ENCODE results near the gene CCR4.
A peak's percentile ranks its signal among the peaks of the same experiment; 100 is the strongest.
"Not testable (repeated sequence)": the region's sequence is repeated elsewhere in the genome, so short reads cannot be mapped to it uniquely, and the experiment has no call there.

The CCR4 gene

DNA sequence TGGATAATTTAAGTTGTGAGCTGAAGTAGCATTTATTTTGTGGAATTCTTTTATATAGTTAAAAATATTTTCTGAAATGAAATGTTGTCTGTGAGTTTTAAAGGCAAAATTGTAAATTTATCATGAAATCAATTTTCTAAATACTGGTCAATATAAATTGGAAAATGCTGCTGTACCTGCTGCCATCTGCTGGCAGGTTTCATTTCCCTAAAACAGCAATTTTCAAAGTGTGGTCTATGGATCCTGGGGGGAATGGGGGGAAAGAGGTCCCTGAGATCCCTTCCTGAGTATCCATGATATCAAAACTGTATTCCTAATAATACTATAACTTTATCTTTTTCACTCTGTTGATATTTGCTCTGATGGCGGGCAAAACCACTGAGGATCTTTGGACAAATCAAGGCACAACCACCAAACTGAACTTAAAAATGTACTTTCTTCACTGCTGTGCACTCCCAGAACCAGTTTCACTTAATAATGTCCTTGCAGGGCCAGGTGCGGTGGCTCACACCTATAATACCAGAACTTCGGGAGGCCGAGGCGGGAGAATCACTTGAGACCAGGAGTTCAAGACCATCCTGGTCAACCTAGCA is 17.2 kb upstream of the CCR4 start:
- POLR2A ChIA-PET: no interaction called here
- TF ChIP-seq ZNF384 (IDR thresholded peaks at IDR 0.05): peak; percentile 61; the same call in 1 of the 2 replicates
- TF ChIP-seq ARNT (IDR thresholded peaks at IDR 0.05): no peak
- no peak for TF ChIP-seq NFRKB (IDR thresholded peaks at IDR 0.05)
- no peak for TF ChIP-seq SP1 (IDR thresholded peaks at IDR 0.05)
- no peak for TF ChIP-seq FOXK2 (IDR thresholded peaks at IDR 0.05)
- TF ChIP-seq HDGF (IDR thresholded peaks at IDR 0.05; ENCODE audit: borderline replicate concordance): no peak
- no peak for DNase-seq (ENCODE audit: extremely low spot score)
- CTCF ChIA-PET: interaction anchor here (0.6 kb wide), 2 partner anchors 114 to 419 kb away, joined by 3 read pairs; no protein-coding TSS in a partner anchor

DNA sequence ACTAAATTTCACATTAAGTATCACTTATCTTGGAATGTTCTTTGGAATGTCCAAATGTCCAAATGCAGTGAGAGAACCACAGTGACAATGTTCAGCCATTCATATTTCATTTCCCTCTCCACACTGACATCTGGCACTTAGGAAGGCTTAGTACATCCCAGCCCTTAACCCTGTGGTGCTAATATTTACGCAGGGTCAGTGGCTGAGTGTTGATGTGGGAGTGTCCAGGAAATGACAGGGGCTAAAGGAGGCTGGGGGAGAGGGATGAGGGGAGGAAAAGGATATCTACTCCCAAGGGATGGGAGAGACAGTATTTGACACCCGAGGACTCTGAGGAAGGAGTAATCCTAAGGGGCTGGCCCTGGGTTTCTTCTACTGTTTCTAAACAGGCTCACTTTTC is 14.1 kb upstream of the CCR4 start:
- no peak for DNase-seq (ENCODE audit: extremely low spot score)
- POLR2A ChIA-PET: no interaction called here
- CTCF ChIA-PET: no interaction called here
- TF ChIP-seq FOXA1 (IDR thresholded peaks at IDR 0.05): no peak

GRCh38 chr3:32939531-32940284 is 11.7 kb upstream of the CCR4 start:
- POLR2A ChIA-PET: not testable (repeated sequence)
- CTCF ChIA-PET: interaction anchor here (0.6 kb wide), 1 partner anchor 433 kb away, joined by 3 read pairs; no protein-coding TSS in a partner anchor

DNA sequence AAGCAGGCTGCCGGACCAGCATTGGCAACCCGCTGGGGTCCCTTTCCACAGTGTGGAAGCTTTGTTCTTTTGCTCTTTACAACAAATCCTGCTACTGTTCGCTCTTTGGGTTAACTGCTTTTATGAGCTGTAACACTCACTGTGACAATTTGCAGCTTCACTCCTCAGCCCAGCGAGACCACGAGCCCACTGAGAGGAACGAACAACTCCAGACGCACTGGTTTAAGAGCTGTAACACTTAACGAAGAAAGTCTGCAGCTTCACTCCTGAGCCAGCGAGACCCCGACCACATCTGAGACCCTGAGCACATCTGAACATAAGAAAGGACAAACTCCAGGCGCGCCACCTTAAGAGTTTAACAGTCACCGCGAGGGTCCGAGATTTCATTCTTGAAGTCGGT is 10.7 kb upstream of the CCR4 start:
- DNase-seq (ENCODE audit: extremely low spot score): no peak
- TF ChIP-seq TARDBP (IDR thresholded peaks at IDR 0.05): no peak
- no peak for TF ChIP-seq CTBP1 (IDR thresholded peaks at IDR 0.05; ENCODE audit: borderline replicate concordance)
- no peak for TF ChIP-seq ZNF384 (IDR thresholded peaks at IDR 0.05)
- TF ChIP-seq PKNOX1 (IDR thresholded peaks at IDR 0.05): no peak
- no peak for TF ChIP-seq L3MBTL2 (conservative IDR thresholded peaks at IDR 0.05)
- no peak for TF ChIP-seq ELF4 (IDR thresholded peaks at IDR 0.05)
- TF ChIP-seq SP1 (IDR thresholded peaks at IDR 0.05): no peak
- TF ChIP-seq BHLHE40 (IDR thresholded peaks at IDR 0.05; ENCODE audit: borderline replicate concordance): no peak
- CTCF ChIA-PET: no interaction called here
- POLR2A ChIA-PET: no interaction called here

More at GRCh38 chr3:32939531-32940284, 11.7 kb upstream of the CCR4 start:
- DNase-seq (ENCODE audit: extremely low spot score): not testable (repeated sequence)

- no peak for DNase-seq (ENCODE audit: extremely low spot score)
- TF ChIP-seq ELF4 (IDR thresholded peaks at IDR 0.05) (no peak), PKNOX1 (IDR thresholded peaks at IDR 0.05) (no peak), FOXK2 (IDR thresholded peaks at IDR 0.05) (no peak), NFRKB (IDR thresholded peaks at IDR 0.05) (no peak), FOXM1 (IDR thresholded peaks at IDR 0.05; ENCODE audit: borderline replicate concordance) (no peak), FOXA1 (IDR thresholded peaks at IDR 0.05) (no peak), TARDBP (IDR thresholded peaks at IDR 0.05) (no peak), ZNF384 (IDR thresholded peaks at IDR 0.05) (no peak)
- CTCF ChIA-PET: no interaction called here
- POLR2A ChIA-PET: no interaction called here
These were observed 6.3 kb upstream of the CCR4 start for GRCh38 chr3:32945136-32945535.

DNA sequence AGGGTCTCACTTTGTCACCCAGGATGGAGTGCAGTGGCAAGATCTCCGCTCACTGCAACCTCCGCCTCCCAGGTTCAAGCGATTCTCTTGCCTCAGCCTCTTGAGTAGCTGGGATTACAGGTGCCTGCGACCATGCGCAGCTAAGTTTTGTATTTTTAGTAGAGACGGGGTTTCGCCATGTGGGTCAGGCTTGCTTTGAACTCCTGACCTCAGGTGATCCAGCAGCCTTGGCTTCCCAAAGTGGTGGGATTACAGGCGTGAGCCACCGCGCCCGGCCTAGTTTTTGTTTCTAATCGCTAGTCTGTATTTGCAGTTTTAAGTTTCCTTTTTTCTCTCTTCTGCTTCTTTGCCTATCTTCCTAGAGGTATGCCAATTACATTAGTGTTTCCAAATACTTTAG is 5.8 kb upstream of the CCR4 start:
- POLR2A ChIA-PET; DNase-seq (ENCODE audit: extremely low spot score); CTCF ChIA-PET: not testable (repeated sequence)

- no peak for DNase-seq (ENCODE audit: extremely low spot score)
These were observed 4.3 kb upstream of the CCR4 start for GRCh38 chr3:32946973-32947788.

More at GRCh38 chr3:32946973-32947788, 4.3 kb upstream of the CCR4 start:
- TF ChIP-seq FOXK2 (IDR thresholded peaks at IDR 0.05) (no peak), HDGF (IDR thresholded peaks at IDR 0.05; ENCODE audit: borderline replicate concordance) (no peak), SUZ12 (IDR thresholded peaks at IDR 0.05) (no peak), BHLHE40 (IDR thresholded peaks at IDR 0.05; ENCODE audit: borderline replicate concordance) (no peak), ARNT (IDR thresholded peaks at IDR 0.05) (no peak), ELF4 (IDR thresholded peaks at IDR 0.05) (no peak), FOXM1 (IDR thresholded peaks at IDR 0.05; ENCODE audit: borderline replicate concordance) (no peak), LEF1 (IDR thresholded peaks at IDR 0.05; ENCODE audit: borderline replicate concordance) (no peak), L3MBTL2 (conservative IDR thresholded peaks at IDR 0.05) (no peak), SP1 (IDR thresholded peaks at IDR 0.05) (no peak), CTBP1 (IDR thresholded peaks at IDR 0.05; ENCODE audit: borderline replicate concordance) (no peak), ZNF384 (IDR thresholded peaks at IDR 0.05) (no peak), PKNOX1 (IDR thresholded peaks at IDR 0.05) (no peak), NFRKB (IDR thresholded peaks at IDR 0.05) (no peak), FOXA1 (IDR thresholded peaks at IDR 0.05) (no peak), TARDBP (IDR thresholded peaks at IDR 0.05) (no peak)
- ChIA-PET CTCF (interaction anchor here (0.5 to 3.2 kb wide), 7 partner anchors 9 to 185 kb away, joined by 3 to 18 read pairs (median 3); no protein-coding TSS in a partner anchor), POLR2A (interaction anchor here (1.2 kb wide), 1 partner anchor 166 kb away, joined by 3 read pairs; no protein-coding TSS in a partner anchor)
